Suprapubic skin (tissue), 3 donors: ENCODE measurements around the gene CNOT1.
A peak's percentile ranks its signal among the peaks of the same experiment; 100 is the strongest.

Source experiments
- CTCF ChIP-seq, 2 donors: fragments of 200-600 bp in 1 of 2; fragments of 450-650 bp in 1 of 2; sonication (generic) in 1 of 2; IDR thresholded peaks; one replicate each; pipeline ENCODE4 v1.5.1; 2016 to 2019; ENCODE audit warnings: antibody characterized with exemption in 2 of 2, mild to moderate bottlenecking in 1 of 2, moderate library complexity in 1 of 2
- POLR2AphosphoS5 ChIP-seq, 3 donors: sonication (generic); formaldehyde crosslinking; IDR thresholded peaks; one replicate each; pipeline ENCODE4 v1.6.1; 2017; ENCODE audit warnings: antibody characterized with exemption in 3 of 3

GRCh38 chr16:58629733-58630640, at the start of gene CNOT1:
- TF ChIP-seq CTCF (IDR thresholded peaks at IDR 0.05) (peak in 1 of 2 donors; percentile 23), POLR2AphosphoS5 (IDR thresholded peaks at IDR 0.05) (peak in 2 of 3 donors; percentile 67 to 71)
